Stimulated activated CD8-positive, alpha-beta memory T cell treated with anti-CD3 and anti-CD28 coated beads, Interleukin-4, amount 100 ng/mL, for 1 hour (primary cell): ENCODE measurements around the gene PITX3.

ENCODE experiments used
- DNase-seq, 2 donors: peaks; one replicate each; pipeline ENCODE4 v3.0.0-alpha.2; 2020; ENCODE audit warnings: low read depth in 2 of 2, low spot score in 1 of 2

Gene PITX3

GRCh38 chr10:102185811-102186527, 55.3 kb downstream of the PITX3 start:
- DNase-seq: no peak

GRCh38 chr10:102185272-102185671, 56.0 kb downstream of the PITX3 start:
- no peak for DNase-seq

- no peak for DNase-seq
These were observed 56.7 kb downstream of the PITX3 start for GRCh38 chr10:102184606-102185005.
